ENCODE data around the gene AK8. TPM values are rescaled to one million over a fixed set of nuclear protein-coding genes. Genes with fewer than 3 reads are reported as not detected.

Gene AK8
- total and polyA plus RNA-seq, 2 of the 4 experiments (the other 2 are of a cell fraction): under 0.01 to 0.09 TPM

GRCh38 chr9:132739710-132740310, 138.3 kb downstream of the AK8 start:
- Histone ChIP-seq H3K9ac (ENCODE audit: low read depth, low read length) (no peak overlapping the region), H2BK120ac (ENCODE audit: low read depth, low read length) (no peak overlapping the region), H4K5ac (ENCODE audit: low read depth, low read length) (no peak overlapping the region), H4K20me1 (ENCODE audit: insufficient read depth, low read length) (no peaks in the 10 kb centered on the region), H3K23ac (ENCODE audit: low read depth, low read length) (no peak overlapping the region), H3K4me3 (ENCODE audit: insufficient read depth, low read depth, low read length) (no peak overlapping the region), H3K4me1 (ENCODE audit: control insufficient read depth, insufficient read depth, low read length) (no peaks in the 10 kb centered on the region), H2AFZ (replicated peaks; ENCODE audit: low read length, poor library complexity) (no peak overlapping the region), H4K8ac (ENCODE audit: low read depth in 2 of 2, low read length in 2 of 2) (no peak overlapping the region), H2AK9ac (replicated peaks; ENCODE audit: low read depth, low read length, poor library complexity) (no peak overlapping the region), H3K56ac (ENCODE audit: extremely low read depth, insufficient read depth, low read length) (no peak overlapping the region), H2AK5ac (ENCODE audit: low read depth, low read length) (no peak overlapping the region), H4K91ac (ENCODE audit: insufficient read depth, low read depth, low read length) (no peak overlapping the region), H3K4me2 (ENCODE audit: low read depth, low read length) (no peak overlapping the region), H3K4ac (ENCODE audit: low read depth, low read length) (no peak overlapping the region), H3K27me3 (ENCODE audit: control insufficient read depth, insufficient read depth, low read length) (peaks cover 41% of the 10 kb centered on the region), H2BK15ac (ENCODE audit: low read depth, low read length) (no peak overlapping the region), H2BK20ac (ENCODE audit: low read depth, low read length) (no peak overlapping the region), H3K79me1 (ENCODE audit: low read depth in 1 of 2, low read length in 2 of 2) (no peaks in the 10 kb centered on the region), H2BK5ac (ENCODE audit: low read depth, low read length, poor library complexity, severe bottlenecking) (no peak overlapping the region), H3K18ac (ENCODE audit: low read depth, low read length) (no peak overlapping the region), H3K36me3 (ENCODE audit: control insufficient read depth, insufficient read depth, low read length) (no peaks in the 10 kb centered on the region), H3K9me1 (ENCODE audit: insufficient read depth, low read length) (no peaks in the 10 kb centered on the region), H3K14ac (replicated peaks; ENCODE audit: low read depth, low read length) (no peak overlapping the region), H3K9me3 (ENCODE audit: control insufficient read depth, insufficient read depth, low read length) (0 out of 2 replicates have a peak, but pooled peaks cover 2% of the 10 kb centered on the region), H3K27ac (ENCODE audit: insufficient read depth, low read length) (no peak overlapping the region)
- no peak for DNase-seq
- BruUV-seq (replicated peaks): no TSS peak
- POLR2A ChIA-PET (ENCODE audit: unreplicated experiment): no interaction called here
- 83% methylated on average over 4 of the region's 9 CpGs; no CpG with 5 or more reads in 1 of the 2 experiments for WGBS, 2 experiments (ENCODE audit: extremely low coverage in 2 of 2, insufficient read length in 1 of 2)
- in situ Hi-C loops (cut with MboI; ENCODE audit: low sequenced_read_pairs): no loop called here
- CTCF ChIA-PET: no interaction called here
- ATAC-seq (ENCODE audit: low read depth): no peak
- TF ChIP-seq CHD1 (IDR thresholded peaks at IDR 0.05; ENCODE audit: low read depth, low read length) (no peak), RFX5 (IDR thresholded peaks at IDR 0.05; ENCODE audit: low read depth, low read length) (no peak), MXI1 (IDR thresholded peaks at IDR 0.05; ENCODE audit: borderline replicate concordance, low read depth, low read length) (no peak), NFE2L2 (IDR thresholded peaks at IDR 0.05; ENCODE audit: low read depth, low read length) (no peak), POLR2A (IDR thresholded peaks at IDR 0.05; ENCODE audit: low read depth, low read length) (no peak), CTCF (conservative IDR thresholded peaks at IDR 0.05; ENCODE audit: low read depth, low read length) (no peak), MAFK (IDR thresholded peaks at IDR 0.05; ENCODE audit: low read depth, low read length) (no peak), FOS (IDR thresholded peaks at IDR 0.05; ENCODE audit: low read depth, low read length) (no peak)
- dilution Hi-C loops (cut with HindIII; ENCODE audit: low sequenced_read_pairs, unreplicated experiment): no loop called here
- intact Hi-C loops (cut with micrococcal nuclease): no loop called here

Data from IMR-90 (cell line).